ENCODE results near the gene LURAP1L.
A peak's percentile ranks its signal among the peaks of the same experiment; 100 is the strongest.

The LURAP1L gene

DNA sequence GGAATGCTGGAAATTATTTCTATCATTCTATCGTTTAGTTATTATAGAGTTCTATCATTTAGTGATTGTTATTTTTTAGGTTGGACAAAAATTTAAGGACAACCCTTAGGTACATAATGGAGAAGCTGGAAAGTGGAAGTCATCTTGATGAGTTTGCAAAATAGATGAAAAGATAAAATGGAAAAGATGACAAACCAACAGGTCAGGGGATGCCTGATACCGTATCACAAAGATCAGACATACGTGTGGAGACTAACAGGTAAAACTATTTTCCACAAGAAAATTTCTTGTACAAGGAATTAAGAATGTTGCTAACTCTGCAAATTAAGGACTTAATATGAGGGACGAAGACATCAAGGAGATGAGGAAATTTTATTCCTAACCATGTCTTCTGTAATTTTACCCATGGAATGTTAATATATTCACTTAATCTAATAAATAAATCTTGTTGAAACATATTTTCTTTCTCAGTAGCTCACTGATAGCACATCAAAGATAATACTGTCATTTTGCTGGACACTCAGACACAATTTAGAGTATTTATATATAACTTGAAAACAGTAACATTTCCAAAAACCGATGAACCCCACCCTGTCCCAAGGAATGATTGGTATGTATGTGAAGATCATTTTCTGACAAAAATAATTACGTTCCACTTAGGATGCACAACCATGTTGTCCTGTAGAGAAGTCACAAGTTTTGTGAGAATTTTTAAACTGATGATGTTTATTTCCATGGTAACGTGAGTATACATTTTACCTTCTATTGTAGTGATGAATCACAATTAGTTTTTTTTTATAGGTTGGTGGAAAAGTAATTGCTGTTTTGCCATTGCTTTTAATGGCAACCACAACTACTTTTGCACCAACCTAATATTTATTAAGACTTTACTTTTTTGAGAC lies 2.6 kb downstream of the LURAP1L start:
- FAIRE-seq: no peak

DNA sequence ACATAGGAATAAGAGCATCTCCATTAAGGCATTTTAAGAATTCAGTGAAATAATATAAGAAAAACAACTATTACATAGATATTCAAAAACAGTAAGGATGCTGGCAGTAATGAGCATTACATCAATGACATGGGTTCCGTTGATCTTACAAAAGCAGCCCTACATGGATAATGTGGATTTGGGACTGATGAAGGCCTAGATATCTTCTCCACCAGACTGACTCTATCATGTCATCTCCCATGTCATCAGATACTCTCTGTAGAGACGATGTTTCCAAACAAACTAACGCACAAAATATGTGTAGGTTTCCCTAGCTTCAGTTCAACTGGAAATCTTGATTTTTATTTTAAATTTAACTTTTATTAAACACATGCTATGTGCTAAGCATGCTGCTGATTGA lies 3.6 kb downstream of the LURAP1L start:
- no peak for FAIRE-seq

DNA sequence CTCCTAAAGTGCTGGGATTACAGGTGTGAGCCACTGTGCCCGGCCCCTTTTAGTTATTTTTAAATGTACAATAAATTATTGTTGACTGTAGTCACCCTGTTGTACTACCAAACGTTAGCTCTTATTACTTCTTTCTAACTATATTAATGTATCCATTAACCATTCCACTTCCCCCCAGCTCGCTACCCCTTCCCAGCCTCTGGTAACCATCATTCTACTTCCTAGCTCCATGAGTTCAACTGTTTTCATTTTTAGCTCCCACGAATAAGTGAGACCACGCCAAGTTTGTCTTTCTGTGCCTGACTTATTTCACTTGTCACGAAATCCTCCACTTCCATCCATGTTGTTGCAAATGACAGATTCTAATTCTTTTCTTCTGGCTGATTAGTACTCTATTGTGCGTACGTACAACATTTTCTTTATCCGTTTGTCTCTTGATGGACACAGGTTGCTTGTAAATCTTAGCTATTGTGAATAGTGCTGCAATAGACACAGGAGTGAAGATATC lies 6.5 kb downstream of the LURAP1L start:
- no peak for FAIRE-seq

DNA sequence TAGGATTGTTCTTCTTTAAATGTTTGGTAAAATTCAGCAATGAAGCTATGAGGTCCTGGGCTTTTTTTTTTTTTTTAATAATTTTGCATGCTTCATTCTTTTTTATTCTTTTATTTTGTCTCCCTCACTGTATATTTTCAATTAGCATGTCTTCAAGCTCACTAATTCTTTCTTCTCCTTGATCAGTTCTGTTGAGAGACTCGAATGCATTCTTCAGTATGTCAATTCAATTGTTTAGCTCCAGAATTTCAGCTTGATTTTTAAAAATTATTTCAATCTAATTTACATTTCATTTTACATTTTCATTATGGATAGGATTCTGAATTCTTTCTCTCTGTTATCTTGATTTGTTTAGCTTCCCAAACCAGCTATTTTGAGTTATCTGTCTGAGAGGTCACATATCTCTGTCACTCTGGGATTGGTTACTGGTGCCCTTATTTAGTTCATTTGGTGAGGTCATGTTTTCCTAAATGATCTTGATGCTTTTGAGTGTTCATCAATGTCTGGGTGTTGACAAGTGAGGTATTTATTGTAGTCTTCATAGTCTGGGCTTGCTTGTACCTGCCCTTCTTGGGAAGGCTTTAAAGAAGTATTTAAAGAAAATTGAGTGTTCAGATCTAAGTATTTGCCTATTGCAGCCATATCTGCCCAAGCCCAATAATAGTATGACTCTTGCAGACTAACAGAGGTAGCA lies 9.1 kb downstream of the LURAP1L start:
- no peak for FAIRE-seq

DNA sequence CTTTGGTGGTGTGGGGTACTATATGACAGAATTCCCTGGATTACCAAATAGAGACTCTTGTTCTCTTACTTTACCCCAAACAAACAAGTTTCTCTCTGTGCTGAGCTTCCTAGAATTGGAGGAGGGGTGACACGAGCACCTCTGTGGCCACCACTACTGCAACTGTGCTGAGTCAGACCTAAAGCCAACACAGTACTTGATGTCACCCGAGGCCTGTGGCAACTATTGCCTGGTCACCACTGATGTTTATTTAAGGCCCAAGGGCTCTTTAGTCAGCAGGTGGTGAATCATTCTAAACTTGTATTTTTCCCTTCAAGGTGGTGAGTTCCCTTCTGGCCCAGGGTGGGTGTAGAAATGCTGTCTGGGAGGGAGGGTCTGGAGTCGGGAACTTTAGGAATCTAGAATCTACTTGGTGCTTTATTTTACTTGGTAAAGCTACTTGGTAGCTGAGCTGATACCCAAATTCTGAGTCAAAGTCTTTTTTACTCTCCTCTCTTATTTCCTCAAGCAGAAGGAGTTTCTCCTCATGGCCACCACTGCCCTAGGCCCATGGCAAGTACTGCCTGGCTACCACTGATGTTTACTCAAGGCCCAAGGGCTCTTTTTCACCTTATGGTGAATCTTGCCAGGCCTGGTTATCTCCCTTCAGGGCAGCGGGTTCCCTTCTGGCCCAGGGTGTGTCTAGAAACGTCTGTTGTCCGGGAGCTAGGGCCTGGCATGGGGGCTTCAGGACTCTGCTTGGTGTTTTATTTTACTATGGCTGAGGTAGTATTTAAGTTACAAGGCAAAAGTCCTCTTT lies 9.8 kb downstream of the LURAP1L start:
- FAIRE-seq: no peak

DNA sequence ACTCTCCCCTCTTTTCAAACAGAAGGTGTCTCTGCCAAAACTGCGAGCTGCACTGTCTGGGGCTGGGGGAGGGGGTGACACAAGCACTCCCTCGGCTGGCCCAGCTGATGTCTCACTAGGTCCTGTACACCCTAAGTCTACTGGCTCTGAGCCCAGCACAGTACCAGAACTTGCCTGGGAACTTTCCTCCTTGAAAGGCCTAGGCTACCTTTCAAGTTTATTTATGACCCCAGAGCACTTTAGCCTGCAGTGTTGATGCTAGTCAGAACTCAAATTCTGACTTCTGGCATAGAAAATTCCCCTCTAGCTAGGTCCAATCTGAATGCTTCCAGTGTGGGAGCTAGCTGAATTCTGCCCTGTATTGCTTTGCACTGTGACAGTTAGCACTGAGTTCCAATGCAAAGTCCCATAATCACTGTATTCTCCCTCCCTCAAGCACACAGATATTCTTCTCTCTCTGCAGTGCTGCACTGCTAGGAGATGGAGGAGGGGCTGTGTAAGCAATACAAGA lies 10.5 kb downstream of the LURAP1L start:
- FAIRE-seq: no peak

DNA sequence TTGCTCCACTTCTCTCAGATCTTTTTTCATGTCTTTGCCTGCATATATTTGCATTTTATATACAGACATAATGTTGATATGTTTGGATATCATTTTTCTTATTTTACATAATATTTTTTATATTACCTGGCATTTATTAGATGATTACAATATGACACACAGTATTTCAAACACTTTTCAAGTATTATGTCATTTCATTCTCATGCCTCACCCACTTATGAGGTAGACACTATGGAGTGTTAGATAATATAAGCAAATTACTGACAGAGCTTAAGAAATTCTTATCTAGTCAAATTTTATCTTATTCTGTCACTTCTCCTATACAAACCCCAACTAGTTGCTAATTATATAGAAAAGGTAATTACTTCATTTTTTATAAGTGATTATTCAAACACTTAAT lies 11.1 kb downstream of the LURAP1L start:
- FAIRE-seq: no peak

DNA sequence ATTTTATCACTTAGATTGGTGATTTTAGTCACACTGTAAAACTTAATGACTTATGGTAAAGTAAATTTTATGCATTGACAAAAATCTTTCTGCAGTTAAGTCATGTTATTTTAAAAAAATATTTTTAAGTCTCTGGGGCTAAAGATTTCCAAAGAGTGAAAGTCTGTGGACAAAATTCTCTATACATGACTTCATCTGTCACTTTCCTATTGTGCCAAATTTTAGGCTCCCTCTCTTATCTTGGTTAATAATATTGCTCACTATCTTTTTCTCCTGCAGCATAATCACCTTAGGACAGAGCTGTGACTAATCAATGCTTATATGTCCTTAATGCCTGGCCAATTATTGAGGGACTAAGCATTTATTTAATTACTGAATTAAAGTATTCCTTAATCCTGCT lies 15.2 kb downstream of the LURAP1L start:
- no peak for FAIRE-seq

DNA sequence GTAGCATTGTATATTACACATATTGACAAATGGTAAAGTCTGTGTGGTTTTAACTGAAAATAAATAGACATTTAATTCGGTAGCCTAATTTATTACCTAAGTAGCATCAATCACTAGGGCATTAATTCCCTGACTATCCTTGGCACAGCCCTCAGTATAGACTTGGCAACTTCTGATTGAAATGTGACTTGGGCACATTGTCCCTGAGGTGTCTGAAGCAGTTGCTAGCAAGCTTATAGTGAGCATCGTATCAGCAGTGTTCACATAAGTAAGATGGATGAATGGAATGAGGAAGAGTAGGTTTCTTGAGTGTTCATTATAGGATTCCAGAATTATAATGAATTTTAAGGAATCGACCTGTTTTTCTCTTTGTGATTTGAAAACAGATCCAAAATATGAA lies 16.1 kb downstream of the LURAP1L start:
- FAIRE-seq: no peak

DNA sequence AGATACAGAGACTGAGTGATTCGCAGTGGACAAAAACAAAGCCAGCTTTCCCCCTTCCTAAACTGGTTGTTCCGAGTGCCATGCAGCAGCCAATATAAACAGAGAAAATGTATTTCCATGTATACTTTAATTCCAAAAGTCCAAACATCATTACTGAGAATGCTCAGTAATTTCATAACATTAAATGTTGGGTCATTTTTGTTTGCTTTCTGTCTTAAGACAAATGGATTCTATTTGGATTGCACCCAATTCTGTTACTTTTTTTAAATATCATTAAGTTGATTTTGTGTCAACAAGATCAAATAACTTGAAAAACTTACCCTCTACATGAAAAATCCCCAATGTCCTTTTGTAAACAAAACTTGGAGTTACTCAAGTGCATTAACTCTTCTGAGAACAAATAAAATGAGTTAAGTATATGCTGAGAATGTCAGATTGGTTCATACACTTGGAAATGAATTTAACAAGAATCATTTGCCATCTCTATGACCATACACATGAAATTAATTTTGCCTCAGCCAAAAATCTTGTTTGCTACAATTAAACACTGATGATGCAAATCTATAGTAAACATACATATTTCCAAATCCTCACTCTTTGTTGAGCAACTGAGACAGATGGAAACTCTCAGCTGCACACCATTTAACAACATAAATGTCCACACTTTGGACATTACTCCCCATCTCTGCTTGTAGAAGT lies 19.4 kb downstream of the LURAP1L start:
- no peak for FAIRE-seq

DNA sequence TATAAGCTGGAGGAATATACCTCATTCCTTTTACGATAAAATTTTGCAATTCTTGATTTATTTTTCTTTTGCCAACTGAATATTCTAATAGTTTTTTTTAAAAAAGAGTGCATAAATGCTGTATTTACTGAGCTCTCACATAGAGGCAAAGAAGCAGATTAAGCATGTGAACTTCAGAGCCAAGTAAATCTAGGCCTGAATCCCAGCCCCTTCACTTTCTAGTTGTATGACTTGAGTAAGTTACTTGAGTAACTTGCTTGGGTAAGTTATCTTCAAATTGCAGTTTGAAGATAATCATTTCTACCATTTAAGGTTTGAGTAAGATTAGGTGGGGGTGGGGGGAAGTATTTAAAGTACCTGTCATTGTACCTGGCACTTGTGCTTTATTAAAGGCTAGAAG lies 21.8 kb downstream of the LURAP1L start:
- no peak for FAIRE-seq

DNA sequence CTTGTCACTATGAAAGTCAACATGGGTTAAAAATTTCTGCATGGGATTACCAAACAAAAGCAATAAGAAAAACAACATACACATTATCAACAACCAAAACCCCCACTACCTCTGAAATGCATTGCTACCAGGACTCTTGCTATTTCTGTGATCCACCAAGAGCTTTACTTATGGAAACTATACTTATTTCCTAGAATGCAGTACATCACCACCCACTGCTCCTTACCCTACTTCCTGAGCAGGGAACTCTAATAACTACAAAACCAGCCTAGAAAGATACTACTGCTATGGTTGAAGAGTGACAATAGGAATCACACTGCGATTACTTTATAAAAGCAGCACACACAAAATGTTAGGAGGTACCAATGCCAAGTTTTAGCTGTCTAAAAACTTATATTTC lies 22.2 kb downstream of the LURAP1L start:
- FAIRE-seq: no peak

DNA sequence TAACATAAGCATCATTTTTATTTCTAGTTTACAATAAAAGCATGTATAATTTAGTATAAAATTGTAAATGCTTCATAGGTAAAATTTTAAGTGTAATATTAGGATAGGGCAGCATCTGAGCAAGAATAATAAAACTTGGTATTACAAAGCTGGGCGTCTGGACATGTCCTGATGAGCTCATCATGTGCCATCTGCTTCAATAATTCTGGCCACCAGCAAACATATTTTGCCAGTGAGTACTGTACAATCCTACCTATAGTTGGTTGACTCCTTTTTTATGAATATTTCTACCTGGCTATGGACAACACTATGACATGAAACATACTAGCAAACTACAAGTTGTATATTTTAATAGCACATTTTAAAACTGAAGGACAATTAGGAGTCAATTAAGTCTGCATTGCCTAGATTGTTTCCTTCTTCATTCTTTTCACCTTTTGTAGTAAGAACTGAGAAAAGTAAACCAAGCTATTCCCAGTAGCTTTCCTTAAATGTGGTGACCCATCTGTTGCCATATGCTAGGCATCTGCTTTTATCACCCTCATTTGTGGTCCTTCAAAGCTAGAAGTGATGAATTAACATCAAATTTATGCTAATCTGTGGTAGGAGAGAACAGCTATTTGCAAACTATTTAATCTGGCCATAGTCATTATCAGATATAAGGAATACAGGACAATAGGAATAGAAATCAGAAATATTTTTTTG lies 23.4 kb downstream of the LURAP1L start:
- FAIRE-seq: no peak

DNA sequence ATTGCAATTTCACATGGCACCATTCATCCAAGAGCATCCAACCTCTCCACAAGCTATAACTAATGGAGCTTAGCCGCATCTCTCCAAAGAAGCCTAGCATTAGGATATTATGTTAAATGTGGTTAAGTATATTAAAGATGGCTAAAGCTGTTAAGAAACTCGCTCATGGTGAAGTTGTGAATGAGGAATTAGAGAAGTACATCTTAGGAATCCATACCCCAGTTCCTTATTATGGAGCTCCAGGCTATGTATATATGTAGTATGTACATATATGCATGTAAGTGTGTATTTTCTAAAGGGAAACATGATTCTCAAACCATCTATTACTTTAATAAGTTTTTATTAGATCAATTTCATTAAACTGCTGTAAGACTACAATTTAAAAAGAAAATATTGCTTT lies 26.4 kb downstream of the LURAP1L start:
- no peak for FAIRE-seq

DNA sequence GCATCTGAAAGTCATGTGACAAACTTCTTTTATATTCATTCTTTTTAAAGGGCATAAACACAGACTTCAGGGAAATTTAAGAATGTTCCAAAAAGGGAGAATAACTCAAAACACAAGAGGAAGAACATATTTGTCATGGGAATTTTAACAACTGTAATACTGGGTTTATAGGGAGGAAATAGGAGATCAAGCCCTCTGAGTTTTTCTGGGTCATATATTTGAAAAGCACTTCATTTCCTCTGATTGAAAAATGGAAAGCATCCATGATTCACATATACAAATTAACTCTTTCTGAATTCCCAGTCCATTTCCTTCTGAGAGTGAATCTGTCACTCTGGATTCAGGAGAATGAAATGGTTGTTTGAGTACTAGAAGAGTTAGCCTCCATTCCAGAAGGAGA lies 26.8 kb downstream of the LURAP1L start:
- no peak for FAIRE-seq

DNA sequence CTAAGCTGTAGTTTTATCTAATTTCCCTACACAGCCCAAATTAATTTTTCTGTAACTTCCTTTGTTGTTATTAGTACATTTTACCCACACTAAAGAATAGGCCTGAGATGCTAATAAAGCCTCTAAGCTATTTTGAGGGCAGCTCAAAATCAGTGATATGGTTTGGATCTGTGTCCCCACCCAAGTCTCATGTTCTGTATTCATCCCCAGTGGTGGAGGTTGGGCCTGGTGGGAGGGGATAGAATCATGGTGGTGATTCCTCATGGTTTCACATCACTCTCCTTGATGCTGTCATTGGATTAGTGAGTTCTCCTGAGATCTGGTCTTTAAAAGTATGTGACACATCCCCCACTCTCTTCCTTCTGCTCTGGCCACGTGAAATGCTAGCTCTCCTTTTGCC lies 27.3 kb downstream of the LURAP1L start:
- FAIRE-seq: no peak

DNA sequence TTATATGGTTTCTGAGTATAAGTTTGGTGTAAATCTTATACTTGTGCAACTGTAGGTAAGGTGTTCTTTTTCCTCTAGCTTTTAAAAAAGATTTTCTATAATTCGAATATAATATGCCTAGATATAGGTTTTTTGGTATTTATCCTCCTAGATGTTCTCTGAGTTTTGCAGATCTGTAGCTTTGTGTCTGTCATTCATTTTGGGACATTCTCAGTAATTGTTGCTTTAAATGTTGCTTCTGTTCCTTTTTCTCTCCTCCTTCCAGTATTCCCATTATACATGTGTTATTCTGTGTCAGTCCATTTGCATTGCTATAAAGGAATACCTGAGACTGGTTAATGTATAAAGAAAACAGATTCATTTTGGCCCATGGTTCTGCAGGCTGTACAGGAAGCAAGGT lies 33.7 kb downstream of the LURAP1L start:
- FAIRE-seq: no peak

DNA sequence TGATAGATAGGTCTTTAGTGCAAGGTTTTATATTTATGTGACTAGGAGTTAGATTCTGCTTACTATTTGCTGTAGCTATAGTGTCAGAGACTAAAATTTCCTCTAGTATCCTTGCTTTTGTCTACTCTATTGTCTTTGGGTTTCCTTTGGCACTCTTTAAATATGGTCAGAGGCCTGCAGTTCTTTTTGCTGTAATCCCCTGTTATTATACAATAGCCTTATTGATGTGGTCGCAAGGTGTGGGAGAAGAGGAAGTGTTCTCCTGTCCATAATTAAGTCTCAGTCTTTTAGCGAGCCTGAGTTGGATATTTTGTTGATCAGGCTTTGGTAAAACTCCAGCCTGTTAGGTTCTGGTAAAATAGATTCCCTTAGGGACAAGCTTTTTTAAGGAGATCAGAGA lies 34.9 kb downstream of the LURAP1L start:
- no peak for FAIRE-seq

DNA sequence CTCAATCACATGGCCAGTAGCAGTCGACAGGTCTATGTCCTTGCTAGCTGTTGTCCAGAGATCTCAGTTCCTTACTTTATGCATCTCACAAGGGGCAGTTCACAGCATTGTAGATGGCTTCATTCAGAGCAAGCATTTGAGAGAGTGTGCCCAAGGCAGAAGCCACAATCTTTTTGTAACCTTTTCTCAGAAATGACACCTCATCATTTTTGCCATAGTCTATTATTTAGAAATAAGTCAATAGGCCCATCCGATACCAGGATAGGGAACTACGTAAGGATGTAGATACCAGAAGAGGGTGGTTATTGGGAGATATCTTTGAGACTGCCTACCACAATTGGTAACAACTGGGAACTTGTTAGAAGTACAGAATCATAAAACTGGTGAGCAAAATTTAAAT lies 37.1 kb downstream of the LURAP1L start:
- no peak for FAIRE-seq

DNA sequence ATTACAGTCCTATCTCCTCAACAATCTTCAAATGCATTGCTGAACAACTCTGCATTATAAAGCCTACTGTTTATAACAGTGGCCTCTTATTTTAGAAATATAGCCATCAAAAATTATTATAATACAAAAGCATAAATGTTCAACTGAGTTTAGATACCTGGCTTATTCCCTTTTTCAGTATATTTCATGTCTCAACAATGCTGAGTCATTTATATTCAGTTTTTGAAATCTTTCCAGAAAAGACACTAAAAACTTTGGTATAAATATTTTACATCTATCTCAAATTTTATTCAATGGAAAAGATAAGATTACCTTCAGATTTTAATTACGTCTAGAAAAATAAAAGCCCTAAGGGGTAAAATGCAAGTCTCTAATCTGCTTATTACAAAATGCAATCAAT lies 37.9 kb downstream of the LURAP1L start:
- FAIRE-seq: peak; percentile 36

DNA sequence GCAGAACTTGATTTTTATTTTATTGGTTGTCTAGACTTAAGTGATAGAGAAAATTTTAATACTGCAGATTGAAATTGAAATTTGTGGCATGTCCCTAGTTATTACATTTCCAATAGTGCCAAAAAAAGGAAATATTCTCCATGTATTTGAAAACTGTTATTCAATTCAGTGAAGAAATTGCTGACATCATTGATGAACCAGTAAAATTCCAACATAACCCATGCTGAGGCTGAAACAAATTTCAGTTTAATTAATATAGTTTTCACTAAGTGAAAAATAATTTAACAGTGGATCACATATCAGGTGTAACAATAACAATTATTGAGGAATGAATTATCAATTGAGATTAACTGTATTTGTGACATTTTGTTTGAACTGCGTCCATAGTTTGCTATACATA lies 38.7 kb downstream of the LURAP1L start:
- FAIRE-seq: no peak
